ENCODE measurements around the gene HNRNPC.

GRCh38 chr14:21234112-21234511, 35.1 kb downstream of the HNRNPC start:
- no peak for TF ChIP-seq UBTF (IDR thresholded peaks at IDR 0.05; ENCODE audit: borderline replicate concordance in 1 of 2, low read depth in 2 of 2, low read length in 2 of 2)
- no peak for TF ChIP-seq TARDBP (IDR thresholded peaks at IDR 0.05)
- no peak for TF ChIP-seq ESRRB (CRISPR knock-in tag; IDR thresholded peaks at IDR 0.05; ENCODE audit: borderline replicate concordance)
- no peak for TF ChIP-seq ZNF707 (CRISPR knock-in tag; conservative IDR thresholded peaks at IDR 0.05)
- no peak for TF ChIP-seq ZNF121 (CRISPR knock-in tag; conservative IDR thresholded peaks at IDR 0.05)
- TF ChIP-seq EZH2 (IDR thresholded peaks at IDR 0.05; ENCODE audit: borderline replicate concordance, low read depth, low read length): no peak
- TF ChIP-seq JUN (IDR thresholded peaks at IDR 0.05; ENCODE audit: borderline replicate concordance, low read depth, low read length): no peak
- no peak for TF ChIP-seq JUN (CRISPR knock-in tag; IDR thresholded peaks at IDR 0.05; ENCODE audit: borderline replicate concordance)
- TF ChIP-seq CBX1 (IDR thresholded peaks at IDR 0.05; ENCODE audit: low read depth): no peak
- no peak for TF ChIP-seq NR2C2 (CRISPR knock-in tag; IDR thresholded peaks at IDR 0.05)
- TF ChIP-seq NR2C2 (tag; IDR thresholded peaks at IDR 0.05): no peak
- no peak for TF ChIP-seq CBFB (CRISPR knock-in tag; IDR thresholded peaks at IDR 0.05)
- no peak for TF ChIP-seq CTCF (IDR thresholded peaks at IDR 0.05 in 2 of 3, conservative IDR thresholded peaks at IDR 0.05 in 1 of 3; ENCODE audit: insufficient read depth in 2 of 3, low read depth in 1 of 3, low read length in 3 of 3)
- TF ChIP-seq MAFF (IDR thresholded peaks at IDR 0.05; ENCODE audit: low read length): no peak
- no peak for TF ChIP-seq MXD1 (CRISPR knock-in tag; IDR thresholded peaks at IDR 0.05; ENCODE audit: borderline replicate concordance, poor library complexity, severe bottlenecking)
